Measurements from ENCODE around the gene UGT2B10.

- no peak for TF ChIP-seq CTCF (IDR thresholded peaks at IDR 0.05)
- TF ChIP-seq POLR2A (IDR thresholded peaks at IDR 0.05): no peak
Observed at GRCh38 chr4:68817386-68817785, 1.6 kb downstream of the UGT2B10 start.
